ENCODE results near the gene MYMX. TPM values are rescaled to one million over a fixed set of nuclear protein-coding genes. Genes with fewer than 3 reads are reported as not detected.
A peak's percentile ranks its signal among the peaks of the same experiment; 100 is the strongest.

The MYMX gene
- total and polyA plus RNA-seq, 2 of the 13 experiments (the other 11 are each of a cell fraction or from before 2014, with no cell fraction given): not detected

GRCh38 chr6:44238687-44239350 lies 22.1 kb downstream of the MYMX start:
- H3K9ac ChIP-seq (ENCODE audit: insufficient read depth, low read depth, low read length): no peak overlapping the region
- no peak overlapping the region for H2AFZ ChIP-seq (ENCODE audit: low read length)
- peak overlapping the region; percentile 90; the same call in 1 of the 2 replicates for H3K4me2 ChIP-seq (ENCODE audit: low read depth, low read length)
- BruUV-seq (replicated peaks): no TSS peak
- ATAC-seq (no peak), FAIRE-seq (no peak), DNase-seq (ENCODE audit: low spot score) (no peak)
- H3K27ac ChIP-seq (ENCODE audit: extremely low read length, insufficient read depth, low read length): no peak overlapping the region
- no peaks in the 10 kb centered on the region for H3K9me3 ChIP-seq (ENCODE audit: low read length)
- intact Hi-C loops (cut with micrococcal nuclease; ENCODE audit: unreplicated experiment) (loop anchor here (5.0 kb wide), 1 partner anchor 127 kb away; no protein-coding TSS in a partner anchor), in situ Hi-C loops (cut with HindIII; ENCODE audit: extremely low pct_ligation_motif_present, low pct_unique_long_range_greater_than_20kb) (loop anchor here (5.0 kb wide), 1 partner anchor 137 kb away; no protein-coding TSS in a partner anchor)
- no peaks in the 10 kb centered on the region for H3K79me2 ChIP-seq (ENCODE audit: insufficient read depth, low read length)
- WGBS (ENCODE audit: low lambda C conversion rate): 60% methylated on average over 7 of the region's 7 CpGs
- POLR2A ChIA-PET: no interaction called here
- no peaks in the 10 kb centered on the region; a peak in 1 of 5 replicates for H3K36me3 ChIP-seq (replicated peaks in 1 of 2; ENCODE audit: control insufficient read depth in 1 of 2, insufficient read depth in 2 of 2, low read length in 2 of 2)
- no peaks in the 10 kb centered on the region for H3K27me3 ChIP-seq (ENCODE audit: control insufficient read depth in 1 of 2, insufficient read depth in 2 of 2, low read length in 2 of 2)
- H3K4me1 ChIP-seq (ENCODE audit: insufficient read depth, low read length): peaks cover 73% of the 10 kb centered on the region
- no peak for TF ChIP-seq ZNF558 (CRISPR knock-in tag; IDR thresholded peaks at IDR 0.05; ENCODE audit: borderline replicate concordance)
- TF ChIP-seq ZNF777 (CRISPR knock-in tag; IDR thresholded peaks at IDR 0.05): no peak
- 0 out of 2 replicates have a peak, but pooled peaks have one; percentile 23 for TF ChIP-seq BRF2 (CRISPR knock-in tag; IDR thresholded peaks at IDR 0.05)
- CTCF ChIA-PET (ENCODE audit: low intra/inter-chr PET ratio, low total read pairs): interaction anchor here (0.9 to 5.3 kb wide), 3 partner anchors 17 to 143 kb away, joined by 4 to 36 read pairs (median 12); no protein-coding TSS in a partner anchor
- H4K20me1 ChIP-seq (ENCODE audit: insufficient read depth, low read length): no peaks in the 10 kb centered on the region
- no peak overlapping the region for H3K4me3 ChIP-seq (replicated peaks in 1 of 3; ENCODE audit: insufficient read depth in 1 of 3, low read depth in 2 of 3, low read length in 3 of 3)

- CTCF ChIA-PET (ENCODE audit: low intra/inter-chr PET ratio, low total read pairs): no interaction called here
- Histone ChIP-seq H3K9me3 (ENCODE audit: low read length) (no peaks in the 10 kb centered on the region), H4K20me1 (ENCODE audit: insufficient read depth, low read length) (peaks cover 14% of the 10 kb centered on the region), H3K4me1 (ENCODE audit: insufficient read depth, low read length) (peaks cover 54% of the 10 kb centered on the region), H3K79me2 (ENCODE audit: insufficient read depth, low read length) (peaks cover 19% of the 10 kb centered on the region), H3K4me3 (replicated peaks in 1 of 3; ENCODE audit: insufficient read depth in 1 of 3, low read depth in 2 of 3, low read length in 3 of 3) (no peak overlapping the region), H2AFZ (ENCODE audit: low read length) (no peak overlapping the region), H3K36me3 (replicated peaks in 1 of 2; ENCODE audit: control insufficient read depth in 1 of 2, insufficient read depth in 2 of 2, low read length in 2 of 2) (peaks cover 0 to 3% of the 10 kb centered on the region in 2 experiments; a peak in 1 of 5 replicates), H3K9ac (ENCODE audit: insufficient read depth, low read depth, low read length) (no peak overlapping the region), H3K27me3 (ENCODE audit: control insufficient read depth in 1 of 2, insufficient read depth in 2 of 2, low read length in 2 of 2) (no peaks in the 10 kb centered on the region; a peak in 1 of 5 replicates), H3K27ac (ENCODE audit: extremely low read length, insufficient read depth, low read length) (no peak overlapping the region), H3K4me2 (ENCODE audit: low read depth, low read length) (no peak overlapping the region)
- intact Hi-C loops (cut with micrococcal nuclease; ENCODE audit: unreplicated experiment) (no loop called here), in situ Hi-C loops (cut with HindIII; ENCODE audit: extremely low pct_ligation_motif_present, low pct_unique_long_range_greater_than_20kb) (no loop called here)
- no peak for FAIRE-seq
- BruUV-seq (replicated peaks): no TSS peak
- POLR2A ChIA-PET: interaction anchor here (8.4 kb wide), 1 partner anchor 12 kb away, joined by 264 read pairs; the partner anchor contains the start of gene SLC35B2
- WGBS (ENCODE audit: low lambda C conversion rate): 97% methylated on average over 7 of the region's 7 CpGs
- no peak for DNase-seq (ENCODE audit: low spot score)
- no peak for ATAC-seq
- TF ChIP-seq ZNF101 (CRISPR knock-in tag; IDR thresholded peaks at IDR 0.05; ENCODE audit: borderline replicate concordance, low read depth): no peak
- TF ChIP-seq ZNF343 (CRISPR knock-in tag; IDR thresholded peaks at IDR 0.05): no peak
- TF ChIP-seq FOXP1 (IDR thresholded peaks at IDR 0.05): no peak
- TF ChIP-seq FOXP1 (CRISPR knock-in tag; IDR thresholded peaks at IDR 0.05): no peak
- TF ChIP-seq BHLHE40 (IDR thresholded peaks at IDR 0.05; ENCODE audit: low read length): no peak
- no peak for TF ChIP-seq MIER3 (CRISPR knock-in tag; IDR thresholded peaks at IDR 0.05; ENCODE audit: borderline replicate concordance)
Observed at GRCh38 chr6:44243345-44243744, 26.6 kb downstream of the MYMX start.
